Activated naive CD8-positive, alpha-beta T cell treated with anti-CD3 and anti-CD28 coated beads, Interleukin-2, amount 50 U/mL, for 16 hours (primary cell): ENCODE measurements around the gene KRT9.
"Not testable (repeated sequence)": the region's sequence is repeated elsewhere in the genome, so short reads cannot be mapped to it uniquely, and the experiment has no call there.

ENCODE experiments used
- DNase-seq: peaks from one replicate; pipeline ENCODE4 v3.0.0-alpha.2; 2020; ENCODE audit warnings: low read depth, low spot score

Gene KRT9

GRCh38 chr17:41602524-41602923, 30.7 kb upstream of the KRT9 start:
- DNase-seq: no peak

GRCh38 chr17:41600318-41600717, 28.5 kb upstream of the KRT9 start:
- no peak for DNase-seq

DNA sequence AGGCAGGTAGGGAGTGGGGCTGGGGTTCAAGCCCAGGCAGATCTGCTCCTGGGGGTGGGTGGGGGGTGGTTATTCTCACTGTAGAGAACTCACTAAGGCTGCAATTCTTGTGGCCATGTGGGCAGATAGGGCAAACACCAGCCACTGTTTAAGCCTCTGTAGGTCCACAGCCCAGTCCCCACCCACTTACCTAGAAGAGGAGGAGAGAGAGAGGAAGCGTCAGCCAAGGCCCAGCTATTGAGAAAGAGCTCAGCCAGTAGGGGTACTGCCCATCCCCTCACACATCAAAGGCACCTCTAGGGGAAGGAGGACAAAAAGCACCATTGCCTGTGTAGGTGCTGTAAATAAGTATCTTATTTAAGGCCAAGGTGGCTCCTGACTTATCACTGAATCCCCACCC, 27.8 kb upstream of the KRT9 start:
- no peak for DNase-seq

DNA sequence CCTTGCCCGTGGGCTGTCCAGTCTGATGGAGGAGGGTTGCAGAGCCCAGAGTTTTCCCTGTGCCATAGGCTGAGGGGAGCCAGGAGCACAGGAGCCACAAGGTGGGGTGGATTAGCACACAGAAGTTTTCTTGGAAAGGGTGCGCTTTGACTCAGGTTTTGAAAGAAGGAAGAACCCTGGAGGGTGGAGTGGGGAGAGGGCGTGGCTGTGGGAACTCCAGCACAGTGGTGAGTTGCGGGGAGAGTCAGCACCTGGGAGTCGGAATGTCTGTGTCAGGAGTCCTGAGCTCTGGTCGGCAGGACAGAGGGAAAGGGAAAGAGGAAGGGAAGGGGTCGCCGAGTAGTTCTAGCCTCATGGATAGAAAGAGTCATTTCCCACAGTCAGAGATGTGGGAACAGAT, 23.7 kb upstream of the KRT9 start:
- DNase-seq: no peak

- no peak for DNase-seq
Measured at GRCh38 chr17:41594363-41594915, 22.6 kb upstream of the KRT9 start.

DNA sequence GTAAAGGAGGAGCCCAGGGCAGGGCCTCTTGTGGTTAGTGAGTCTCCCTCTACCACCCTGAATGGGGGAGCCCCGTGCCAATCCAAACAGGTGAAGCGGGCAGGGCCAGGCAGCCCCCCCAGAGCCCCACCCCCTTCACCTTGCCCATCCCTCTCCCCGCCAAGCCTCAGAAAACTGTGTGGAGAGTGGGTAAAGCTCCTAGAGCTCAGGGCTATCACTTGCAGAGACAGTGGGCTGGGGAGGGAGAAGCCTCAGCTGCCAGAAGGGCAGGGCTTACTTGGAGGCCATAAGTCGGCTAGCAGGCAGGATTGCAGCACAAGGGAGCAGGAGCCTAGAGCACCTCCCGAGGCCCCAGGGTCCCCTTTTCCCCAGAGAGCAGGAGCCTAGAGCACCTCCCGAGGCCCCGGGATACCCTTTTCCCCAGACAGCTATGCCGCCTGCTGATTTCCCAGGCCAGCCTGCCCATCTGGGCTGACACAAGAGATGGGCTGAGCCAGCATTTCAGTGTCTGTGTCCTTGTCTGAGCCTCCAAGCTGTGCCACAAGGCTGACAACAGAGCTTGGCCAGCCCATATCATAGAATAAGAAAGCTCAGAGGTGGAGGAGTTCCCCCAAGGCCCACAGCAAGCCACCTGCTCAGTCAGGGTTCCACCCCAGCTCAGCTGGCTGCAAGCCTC, 21.6 kb upstream of the KRT9 start:
- no peak for DNase-seq

- DNase-seq: no peak
Measured at GRCh38 chr17:41592601-41593305, 20.9 kb upstream of the KRT9 start.

DNA sequence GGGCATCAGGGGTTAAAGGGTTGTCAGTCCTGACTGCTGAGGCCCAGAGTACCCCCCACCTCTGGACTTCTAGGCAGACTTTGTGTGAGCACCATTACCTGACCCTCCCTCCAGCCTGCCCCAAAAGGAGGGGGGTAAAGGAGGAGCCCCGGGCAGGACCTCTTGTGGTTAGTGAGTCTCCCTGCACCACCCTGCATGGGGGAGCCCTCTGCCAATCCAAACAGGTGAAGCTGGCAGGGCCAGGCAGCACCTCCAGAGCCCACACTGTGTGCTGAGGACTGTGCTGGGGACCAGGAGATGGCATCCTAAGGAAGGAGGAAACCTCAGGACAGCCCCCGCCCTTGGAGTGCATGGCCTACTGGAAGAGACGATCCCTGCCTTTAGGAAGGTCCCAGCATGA, 17.4 kb upstream of the KRT9 start:
- no peak for DNase-seq

GRCh38 chr17:41588126-41588810, 16.4 kb upstream of the KRT9 start:
- no peak for DNase-seq

GRCh38 chr17:41586863-41587495, 15.1 kb upstream of the KRT9 start, which contains the start of gene KRT14:
Gene KRT14, minus strand, starts transcription at chr17:41586895. Its CDS starts 61 bp downstream, at chr17:41586834.
- no peak for DNase-seq

DNA sequence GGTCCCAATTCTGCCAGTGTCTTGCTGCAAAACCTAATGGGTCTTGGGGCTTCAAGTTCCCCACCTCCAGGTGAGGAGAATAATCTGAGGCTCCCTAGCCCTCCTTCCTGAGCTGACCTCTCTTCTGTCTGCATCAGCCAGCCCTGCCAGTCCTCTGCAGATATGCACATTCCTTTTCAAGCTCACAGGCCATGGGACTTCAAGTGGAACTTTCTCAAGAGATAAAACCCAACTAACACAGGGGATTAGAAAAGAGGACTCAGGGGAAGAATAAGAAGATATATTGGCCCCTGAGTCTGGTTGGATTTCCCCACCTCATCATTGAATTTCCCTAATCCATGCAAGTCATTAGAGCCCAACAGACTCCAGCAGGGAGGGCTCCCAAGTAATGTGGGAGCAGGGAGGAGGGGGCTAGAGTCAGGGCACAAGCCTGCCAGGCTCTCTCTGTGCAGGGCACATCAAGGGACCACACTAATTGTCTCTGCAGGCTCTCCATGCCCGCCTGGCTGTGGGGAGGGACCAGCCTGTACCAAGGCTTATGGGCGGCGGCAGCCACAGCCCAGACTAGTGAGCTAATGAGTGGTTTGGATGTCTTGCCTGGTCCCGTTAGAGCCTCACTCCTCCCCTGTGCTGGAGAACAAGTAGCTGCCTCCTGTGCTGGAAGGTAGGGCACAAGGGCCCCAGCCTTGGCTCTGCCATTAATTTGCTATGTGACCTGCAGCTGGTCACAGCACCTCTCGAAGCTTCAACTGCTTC, 13.6 kb upstream of the KRT9 start:
- DNase-seq: no peak

GRCh38 chr17:41584331-41584927, 12.6 kb upstream of the KRT9 start:
- not testable (repeated sequence) for DNase-seq

DNA sequence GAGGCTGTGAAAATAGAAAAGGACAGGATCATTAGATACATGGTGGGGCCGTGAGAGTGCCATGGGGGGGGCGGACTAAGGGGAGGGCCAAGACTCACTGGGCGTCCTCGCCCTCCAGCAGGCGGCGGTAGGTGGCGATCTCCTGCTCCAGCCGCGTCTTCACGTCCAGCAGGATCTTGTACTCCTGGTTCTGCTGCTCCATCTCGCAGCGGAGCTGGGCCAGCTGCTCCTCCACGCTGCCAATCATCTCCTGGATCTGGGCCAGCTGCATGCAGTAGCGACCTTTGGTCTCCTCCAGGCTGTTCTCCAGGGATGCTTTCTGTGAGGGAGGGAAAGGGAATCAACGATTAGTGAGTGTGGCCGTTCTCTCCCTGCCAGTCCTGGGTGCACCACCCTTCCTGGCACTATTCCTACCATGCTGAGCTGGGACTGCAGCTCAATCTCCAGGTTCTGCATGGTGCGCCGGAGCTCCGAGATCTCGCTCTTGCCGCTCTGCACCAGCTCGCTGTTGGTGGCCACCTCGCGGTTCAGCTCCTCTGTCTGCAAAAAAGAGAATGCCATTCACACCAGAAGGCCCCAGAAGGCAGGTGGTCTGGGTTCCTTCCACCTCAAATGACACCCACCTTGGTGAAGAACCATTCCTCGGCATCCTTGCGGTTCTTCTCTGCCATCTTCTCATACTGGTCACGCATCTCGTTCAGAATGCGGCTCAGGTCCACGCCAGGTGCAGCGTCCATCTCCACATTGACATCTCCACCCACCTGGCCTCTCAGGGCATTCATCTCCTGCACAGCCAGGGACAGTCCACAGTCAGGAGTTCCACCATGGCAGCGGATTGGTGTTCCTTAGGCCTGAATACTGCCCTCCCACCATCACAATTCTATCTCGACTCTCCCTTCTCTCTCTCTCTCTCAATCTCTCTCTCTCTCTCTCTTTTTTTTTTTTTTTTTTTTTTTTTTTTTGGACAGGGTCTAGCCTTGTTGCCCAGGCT, 11.6 kb upstream of the KRT9 start:
- DNase-seq: no peak

- not testable (repeated sequence) for DNase-seq
Measured at GRCh38 chr17:41582061-41582968, 10.5 kb upstream of the KRT9 start.

DNA sequence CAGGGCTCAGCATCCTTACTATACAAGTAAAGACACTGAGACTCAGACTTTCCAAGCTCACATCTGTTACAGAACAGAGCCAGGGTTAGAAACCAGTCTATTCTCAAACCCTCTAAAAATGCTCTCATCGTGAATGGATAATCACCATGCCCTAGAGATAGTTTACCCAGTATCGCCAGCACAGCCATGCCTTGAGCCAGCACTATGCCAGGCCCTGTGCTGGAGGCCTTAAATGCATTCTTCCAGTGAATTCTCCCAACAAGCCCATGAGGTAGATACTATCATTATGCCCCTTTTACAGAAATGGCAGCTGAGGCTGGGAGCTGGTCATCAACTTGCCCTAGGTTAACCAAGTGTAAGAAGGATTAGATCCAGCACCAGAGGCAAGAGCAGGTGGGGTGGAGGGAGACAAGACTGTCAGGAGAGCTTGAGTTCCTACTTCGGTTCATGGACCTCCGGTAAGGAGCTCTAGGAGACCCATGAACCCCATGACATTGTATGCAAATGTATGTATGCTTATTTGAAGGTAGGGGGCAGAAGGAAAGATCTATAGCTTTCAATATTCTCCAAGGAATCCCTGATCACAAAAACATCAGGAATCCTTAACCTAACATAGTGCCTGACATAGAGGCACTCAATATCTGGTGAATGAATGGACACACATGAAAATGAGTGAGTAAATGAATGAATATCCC, 9.7 kb upstream of the KRT9 start:
- no peak for DNase-seq

- DNase-seq: no peak
Measured at GRCh38 chr17:41580687-41581365, 9.0 kb upstream of the KRT9 start.

GRCh38 chr17:41580244-41580575, 8.4 kb upstream of the KRT9 start:
- no peak for DNase-seq
